Amygdala (tissue), 56 donors: Measurements from ENCODE around the gene MAMLD1.

Experiments used
- DNase-seq, 56 donors: peaks; one replicate each; lab custom pipeline; 2025; lab: John Stamatoyannopoulos, UW

Gene MAMLD1

GRCh38 chrX:150486011-150486410 is 122.9 kb downstream of the MAMLD1 start:
- peak in 42 of 56 donors; percentile 2 to 74 (median 21) for DNase-seq

GRCh38 chrX:150487369-150488094 is 124.4 kb downstream of the MAMLD1 start:
- DNase-seq: no peak

GRCh38 chrX:150489359-150490015 is 126.4 kb downstream of the MAMLD1 start:
- no peak for DNase-seq

- no peak for DNase-seq
Measured at GRCh38 chrX:150495496-150495895, 132.4 kb downstream of the MAMLD1 start.

GRCh38 chrX:150499240-150499639 is 136.1 kb downstream of the MAMLD1 start:
- no peak for DNase-seq

GRCh38 chrX:150502091-150502490 is 139.0 kb downstream of the MAMLD1 start:
- DNase-seq: no peak

GRCh38 chrX:150502979-150503897 is 140.1 kb downstream of the MAMLD1 start:
- DNase-seq: no peak

- DNase-seq: no peak
Measured at GRCh38 chrX:150503898-150504219, 140.7 kb downstream of the MAMLD1 start.

GRCh38 chrX:150504397-150505182 is 141.5 kb downstream of the MAMLD1 start:
- peak in 32 of 56 donors; percentile 1 to 64 (median 14) for DNase-seq

- no peak for DNase-seq
Measured at GRCh38 chrX:150506020-150506419, 142.9 kb downstream of the MAMLD1 start.

- no peak for DNase-seq
Measured at GRCh38 chrX:150506486-150506885, 143.4 kb downstream of the MAMLD1 start.

- no peak for DNase-seq
Measured at GRCh38 chrX:150507251-150507856, 144.2 kb downstream of the MAMLD1 start.

GRCh38 chrX:150508018-150508417 is 144.9 kb downstream of the MAMLD1 start:
- DNase-seq: peak in 19 of 56 donors; percentile 14 to 61 (median 39)

GRCh38 chrX:150508451-150509367 is 145.6 kb downstream of the MAMLD1 start:
- DNase-seq: peak in 54 of 56 donors; percentile 1 to 78 (median 48)

- no peak for DNase-seq
Measured at GRCh38 chrX:150509703-150510102, 146.6 kb downstream of the MAMLD1 start.

- no peak for DNase-seq
Measured at GRCh38 chrX:150512461-150512901, 149.4 kb downstream of the MAMLD1 start.

GRCh38 chrX:150513544-150513943 is 150.4 kb downstream of the MAMLD1 start:
- no peak for DNase-seq

GRCh38 chrX:150514462-150514861 is 151.3 kb downstream of the MAMLD1 start:
- DNase-seq: no peak

- DNase-seq: no peak
Measured at GRCh38 chrX:150515801-150516200, 152.7 kb downstream of the MAMLD1 start.
